ENCODE results near the gene TMEM147. TPM values are rescaled to one million over a fixed set of nuclear protein-coding genes. Genes with fewer than 3 reads are reported as not detected.

The TMEM147 gene
- total RNA-seq, 2 donors from 2014 or later = 49.7 to 75.8 TPM

DNA sequence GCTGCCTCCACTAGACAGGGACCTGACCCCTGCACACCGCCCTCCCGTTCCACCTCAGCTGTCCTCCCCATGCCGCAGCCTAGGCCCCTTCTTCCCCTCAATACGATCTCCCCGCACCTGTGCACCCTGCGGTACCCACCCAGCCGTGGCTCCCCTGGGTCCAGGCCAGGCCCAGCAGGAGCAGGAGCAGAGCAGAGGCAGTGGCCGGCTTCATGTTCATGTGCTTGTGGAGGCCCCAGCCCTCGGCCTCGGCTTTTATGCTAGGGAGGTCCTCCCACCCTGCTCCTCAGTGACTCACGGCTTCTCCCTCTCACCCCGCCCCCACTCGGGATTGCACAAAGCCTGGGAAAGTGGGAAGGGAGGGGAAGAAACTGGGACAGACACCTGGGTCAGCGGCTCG is 43.7 kb upstream of the TMEM147 start:
- no peaks in the 10 kb centered on the region for H3K9me3 ChIP-seq
- H3K36me3 ChIP-seq = peaks cover 6% of the 10 kb centered on the region
- DNase-seq (ENCODE audit: low spot score) (no peak), ATAC-seq (ENCODE audit: insufficient number of reproducible peaks, low FRiP score, low read depth) (no peak)
- no peak overlapping the region for H3K4me3 ChIP-seq
- no peak overlapping the region for H3K27ac ChIP-seq
- H3K27me3 ChIP-seq (replicated peaks; ENCODE audit: insufficient read depth) = no peaks in the 10 kb centered on the region
- TF ChIP-seq, protein P1, sequence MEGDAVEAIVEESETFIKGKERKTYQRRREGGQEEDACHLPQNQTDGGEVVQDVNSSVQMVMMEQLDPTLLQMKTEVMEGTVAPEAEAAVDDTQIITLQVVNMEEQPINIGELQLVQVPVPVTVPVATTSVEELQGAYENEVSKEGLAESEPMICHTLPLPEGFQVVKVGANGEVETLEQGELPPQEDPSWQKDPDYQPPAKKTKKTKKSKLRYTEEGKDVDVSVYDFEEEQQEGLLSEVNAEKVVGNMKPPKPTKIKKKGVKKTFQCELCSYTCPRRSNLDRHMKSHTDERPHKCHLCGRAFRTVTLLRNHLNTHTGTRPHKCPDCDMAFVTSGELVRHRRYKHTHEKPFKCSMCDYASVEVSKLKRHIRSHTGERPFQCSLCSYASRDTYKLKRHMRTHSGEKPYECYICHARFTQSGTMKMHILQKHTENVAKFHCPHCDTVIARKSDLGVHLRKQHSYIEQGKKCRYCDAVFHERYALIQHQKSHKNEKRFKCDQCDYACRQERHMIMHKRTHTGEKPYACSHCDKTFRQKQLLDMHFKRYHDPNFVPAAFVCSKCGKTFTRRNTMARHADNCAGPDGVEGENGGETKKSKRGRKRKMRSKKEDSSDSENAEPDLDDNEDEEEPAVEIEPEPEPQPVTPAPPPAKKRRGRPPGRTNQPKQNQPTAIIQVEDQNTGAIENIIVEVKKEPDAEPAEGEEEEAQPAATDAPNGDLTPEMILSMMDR (IDR thresholded peaks at IDR 0.05) = no peak
- no peaks in the 10 kb centered on the region for H3K4me1 ChIP-seq (ENCODE audit: control insufficient read depth in 1 of 2, low read depth in 2 of 2)

DNA sequence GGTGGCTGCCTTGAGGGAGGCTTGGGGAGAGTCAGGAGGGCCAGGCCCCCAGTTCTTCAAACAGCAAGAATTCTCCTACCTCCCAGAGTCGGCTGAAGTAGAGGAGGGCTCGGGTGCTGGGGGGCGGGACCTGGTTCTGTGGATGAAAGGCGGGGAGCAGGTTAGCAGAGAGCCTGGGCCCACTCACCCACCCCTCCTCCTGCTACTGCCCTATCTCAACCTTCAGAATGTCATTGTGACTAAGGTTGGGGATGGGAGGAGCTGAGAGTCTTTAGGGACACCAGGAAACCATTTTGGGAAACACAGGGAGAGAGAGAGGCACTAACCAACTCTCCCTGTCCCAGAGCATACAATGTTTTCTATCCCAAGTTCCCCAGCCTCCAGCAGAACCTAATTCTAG is 42.7 kb upstream of the TMEM147 start:
- Histone ChIP-seq H3K4me3 (no peak overlapping the region), H3K9me3 (no peaks in the 10 kb centered on the region), H3K27ac (no peak overlapping the region), H3K4me1 (ENCODE audit: control insufficient read depth in 1 of 2, low read depth in 2 of 2) (no peaks in the 10 kb centered on the region), H3K27me3 (replicated peaks; ENCODE audit: insufficient read depth) (no peaks in the 10 kb centered on the region), H3K36me3 (peaks cover 6% of the 10 kb centered on the region)
- DNase-seq (ENCODE audit: low spot score) (no peak), ATAC-seq (ENCODE audit: insufficient number of reproducible peaks, low FRiP score, low read depth) (no peak)
- TF ChIP-seq, protein P1 (IDR thresholded peaks at IDR 0.05) = no peak

DNA sequence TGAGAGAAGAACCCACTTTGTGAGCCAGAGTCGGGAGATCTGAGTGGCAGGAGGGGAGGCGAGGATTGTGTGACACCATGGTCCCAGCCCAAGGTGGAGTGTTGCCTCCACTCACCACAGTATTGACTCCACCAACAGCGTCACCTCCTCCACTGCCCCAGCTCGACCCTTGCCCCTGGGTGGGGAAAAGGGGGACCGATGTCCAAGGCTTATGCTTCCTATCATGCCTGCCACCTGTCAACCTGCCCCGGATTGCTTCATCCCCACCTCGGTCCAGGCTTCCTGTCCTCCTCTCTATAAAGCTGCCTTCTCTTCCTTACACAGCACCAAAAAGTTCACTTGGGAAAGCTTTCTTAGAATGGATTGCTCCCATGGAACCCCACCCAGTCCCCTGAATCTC is 39.4 kb upstream of the TMEM147 start:
- no peaks in the 10 kb centered on the region for H3K27me3 ChIP-seq (replicated peaks; ENCODE audit: insufficient read depth)
- no peaks in the 10 kb centered on the region for H3K36me3 ChIP-seq
- H3K9me3 ChIP-seq = no peaks in the 10 kb centered on the region
- DNase-seq (ENCODE audit: low spot score) (no peak), ATAC-seq (ENCODE audit: insufficient number of reproducible peaks, low FRiP score, low read depth) (no peak)
- H3K27ac ChIP-seq = no peak overlapping the region
- TF ChIP-seq, protein P1 (IDR thresholded peaks at IDR 0.05) = no peak
- no peak overlapping the region for H3K4me3 ChIP-seq
- peaks cover 6 to 9% of the 10 kb centered on the region in 2 donors for H3K4me1 ChIP-seq (ENCODE audit: control insufficient read depth in 1 of 2, low read depth in 2 of 2)

DNA sequence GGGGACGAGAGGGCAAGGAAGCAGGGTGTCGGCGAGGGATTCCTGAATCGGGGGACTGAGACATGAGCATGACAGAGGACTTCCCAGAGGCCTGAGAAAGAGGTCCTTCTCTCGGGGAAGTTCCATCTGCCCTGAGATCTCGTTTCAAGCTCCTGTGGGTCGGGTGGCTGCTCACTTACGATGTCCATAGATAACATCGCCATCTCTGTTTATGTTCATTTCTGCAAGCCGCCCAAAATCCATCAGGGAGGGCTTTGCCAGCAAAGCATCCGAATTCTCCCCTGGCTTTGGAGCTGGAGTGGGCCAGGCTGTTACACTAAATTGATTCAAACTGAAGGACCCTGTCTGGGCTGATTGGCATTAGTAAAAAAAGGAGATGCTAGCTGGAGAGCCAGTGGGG is 37.9 kb upstream of the TMEM147 start:
- peaks cover 6 to 9% of the 10 kb centered on the region in 2 donors for H3K4me1 ChIP-seq (ENCODE audit: control insufficient read depth in 1 of 2, low read depth in 2 of 2)
- TF ChIP-seq, protein P1 (IDR thresholded peaks at IDR 0.05) = no peak
- DNase-seq (ENCODE audit: low spot score) (no peak), ATAC-seq (ENCODE audit: insufficient number of reproducible peaks, low FRiP score, low read depth) (no peak)
- no peaks in the 10 kb centered on the region for H3K27me3 ChIP-seq (replicated peaks; ENCODE audit: insufficient read depth)
- H3K9me3 ChIP-seq = no peaks in the 10 kb centered on the region
- H3K36me3 ChIP-seq = no peaks in the 10 kb centered on the region
- H3K4me3 ChIP-seq = no peak overlapping the region
- no peak overlapping the region for H3K27ac ChIP-seq

DNA sequence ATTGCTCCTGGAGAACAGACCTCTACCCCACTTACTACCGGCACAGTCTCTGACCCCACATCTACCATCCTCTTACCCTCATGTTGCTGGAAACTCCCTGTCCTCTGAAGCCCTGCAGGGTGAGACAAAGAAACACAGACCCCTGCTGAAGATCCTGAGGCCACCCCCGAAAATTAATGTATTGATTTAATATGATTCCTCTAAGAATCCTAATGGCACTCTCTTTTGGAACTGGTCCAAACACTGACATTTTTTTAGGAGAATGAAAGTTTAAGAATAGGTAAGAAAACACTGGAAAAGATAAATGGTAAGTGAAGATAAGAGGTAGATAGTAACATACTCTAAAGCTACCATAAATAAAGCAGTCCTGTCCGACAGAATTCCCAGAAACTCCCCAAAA is 37.3 kb upstream of the TMEM147 start:
- no peaks in the 10 kb centered on the region for H3K36me3 ChIP-seq
- H3K4me1 ChIP-seq (ENCODE audit: control insufficient read depth in 1 of 2, low read depth in 2 of 2) = peaks cover 6 to 9% of the 10 kb centered on the region in 2 donors
- no peak overlapping the region for H3K27ac ChIP-seq
- H3K9me3 ChIP-seq = no peaks in the 10 kb centered on the region
- DNase-seq (ENCODE audit: low spot score) = no peak
- no peak for ATAC-seq (ENCODE audit: insufficient number of reproducible peaks, low FRiP score, low read depth)
- TF ChIP-seq, protein P1 (IDR thresholded peaks at IDR 0.05) = no peak
- no peak overlapping the region for H3K4me3 ChIP-seq
- no peaks in the 10 kb centered on the region for H3K27me3 ChIP-seq (replicated peaks; ENCODE audit: insufficient read depth)

Data from thoracic aorta (tissue), 2 donors.